GM20000 (cell line): Measurements from ENCODE around the gene FGF1.
"Not testable (repeated sequence)": the region's sequence is repeated elsewhere in the genome, so short reads cannot be mapped to it uniquely, and the experiment has no call there.

Experiments used
- DNase-seq: peaks from one replicate; pipeline ENCODE4 v3.0.0; 2012; ENCODE audit warnings: low spot score
- TF ChIP-seq, protein P1 (sequence below): IDR thresholded peaks from 2 replicates; pipeline ENCODE4 v1.5.1; 2012; ENCODE audit warnings: mild to moderate bottlenecking, control low read depth; ENCODE audit errors: extremely low read depth, missing control alignments

The FGF1 gene

DNA sequence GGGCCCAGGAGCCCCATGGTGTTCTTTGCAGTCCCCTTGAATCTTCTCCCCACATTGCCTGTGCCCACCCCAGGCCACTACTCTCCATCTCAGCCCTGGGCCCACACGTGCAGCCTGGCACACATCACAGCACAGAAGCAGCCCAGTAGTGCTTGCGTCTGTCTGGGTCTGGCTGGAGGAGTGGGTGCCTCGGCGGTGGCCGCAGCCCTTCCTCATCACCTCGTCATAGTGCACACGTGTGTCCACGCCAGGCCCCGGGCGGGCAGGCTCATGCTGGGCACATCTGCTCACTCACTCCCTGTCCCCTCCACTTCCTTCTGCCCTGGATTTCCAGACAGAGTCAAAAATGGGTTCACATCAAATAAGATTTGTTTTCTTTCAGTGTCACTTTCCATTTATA lies 33.3 kb downstream of the FGF1 start:
- TF ChIP-seq, protein P1, sequence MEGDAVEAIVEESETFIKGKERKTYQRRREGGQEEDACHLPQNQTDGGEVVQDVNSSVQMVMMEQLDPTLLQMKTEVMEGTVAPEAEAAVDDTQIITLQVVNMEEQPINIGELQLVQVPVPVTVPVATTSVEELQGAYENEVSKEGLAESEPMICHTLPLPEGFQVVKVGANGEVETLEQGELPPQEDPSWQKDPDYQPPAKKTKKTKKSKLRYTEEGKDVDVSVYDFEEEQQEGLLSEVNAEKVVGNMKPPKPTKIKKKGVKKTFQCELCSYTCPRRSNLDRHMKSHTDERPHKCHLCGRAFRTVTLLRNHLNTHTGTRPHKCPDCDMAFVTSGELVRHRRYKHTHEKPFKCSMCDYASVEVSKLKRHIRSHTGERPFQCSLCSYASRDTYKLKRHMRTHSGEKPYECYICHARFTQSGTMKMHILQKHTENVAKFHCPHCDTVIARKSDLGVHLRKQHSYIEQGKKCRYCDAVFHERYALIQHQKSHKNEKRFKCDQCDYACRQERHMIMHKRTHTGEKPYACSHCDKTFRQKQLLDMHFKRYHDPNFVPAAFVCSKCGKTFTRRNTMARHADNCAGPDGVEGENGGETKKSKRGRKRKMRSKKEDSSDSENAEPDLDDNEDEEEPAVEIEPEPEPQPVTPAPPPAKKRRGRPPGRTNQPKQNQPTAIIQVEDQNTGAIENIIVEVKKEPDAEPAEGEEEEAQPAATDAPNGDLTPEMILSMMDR: no peak
- DNase-seq: no peak

DNA sequence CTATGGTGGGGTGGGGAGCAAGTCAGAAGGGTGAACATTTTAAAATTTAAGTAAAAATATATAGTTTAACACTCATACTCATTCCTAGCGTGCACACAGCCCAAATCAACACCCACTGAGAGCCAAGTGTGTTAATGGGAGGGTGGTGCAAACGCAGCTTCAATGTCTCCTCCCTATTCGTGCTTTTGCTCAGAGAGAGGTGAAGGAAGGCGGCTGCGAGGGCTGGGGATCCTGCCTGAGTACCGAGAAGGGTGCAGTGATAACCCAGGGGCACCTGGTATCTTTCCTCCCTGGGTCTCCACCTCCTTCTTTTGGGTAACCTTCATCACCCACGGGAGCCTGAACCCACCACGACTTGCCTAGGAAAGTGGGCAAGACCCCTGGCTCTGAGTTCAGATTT lies 35.0 kb downstream of the FGF1 start:
- no peak for DNase-seq
- TF ChIP-seq, protein P1: no peak

DNA sequence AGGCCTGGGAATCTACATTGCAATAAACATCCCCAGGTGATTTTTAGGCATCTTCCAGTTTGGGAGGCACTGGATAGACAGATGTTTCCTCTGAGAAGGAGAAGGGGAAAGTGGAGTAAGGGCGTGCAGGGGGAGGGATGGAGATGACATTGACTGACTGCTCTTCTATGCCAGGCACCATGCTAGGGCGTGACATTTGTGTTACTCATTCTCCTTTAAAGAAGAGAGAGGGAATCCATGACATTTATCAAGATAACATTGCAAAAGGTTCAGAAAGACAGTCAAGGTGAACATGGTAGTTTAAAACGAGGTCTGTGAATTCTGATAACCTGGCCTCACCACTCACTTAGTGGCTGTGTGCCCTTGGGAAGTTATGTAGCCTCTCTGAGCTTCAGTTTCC lies 35.8 kb downstream of the FGF1 start:
- no peak for DNase-seq
- TF ChIP-seq, protein P1: no peak

DNA sequence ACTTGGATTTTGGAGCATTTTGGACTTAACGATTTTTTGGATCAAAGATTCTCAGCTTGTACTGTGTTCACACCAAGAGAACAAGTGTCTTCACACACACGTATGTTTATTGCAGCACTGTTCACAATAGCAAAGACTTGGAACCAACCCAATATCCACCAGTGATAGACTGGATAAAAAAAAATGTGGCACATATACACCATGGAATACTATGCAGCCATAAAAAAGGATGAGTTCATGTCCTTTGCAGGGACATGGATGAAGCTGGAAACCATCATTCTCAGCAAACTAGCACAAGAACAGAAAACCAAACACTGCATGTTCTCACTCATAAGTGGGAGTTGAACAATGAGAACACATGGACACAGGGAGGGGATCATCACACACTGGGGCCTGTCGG lies 37.8 kb downstream of the FGF1 start:
- DNase-seq: not testable (repeated sequence)

DNA sequence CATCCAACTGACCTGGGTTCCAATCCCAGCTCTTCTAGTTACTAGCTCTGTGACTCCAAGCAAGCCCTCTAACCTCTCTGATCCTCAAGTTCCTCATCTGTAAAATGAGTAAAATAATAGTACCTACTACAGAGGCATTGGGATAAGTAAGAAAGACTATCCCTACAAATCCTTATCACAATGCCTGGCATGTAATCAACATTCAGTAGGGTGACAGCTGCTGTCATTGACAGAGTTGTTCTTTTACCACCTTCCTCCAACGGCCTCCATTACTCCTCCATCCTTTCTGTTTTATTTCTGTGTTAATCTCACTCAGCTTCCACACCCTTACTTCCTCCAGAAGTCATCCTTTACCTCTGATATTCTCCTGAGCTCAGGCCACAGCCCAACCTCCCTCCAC lies 40.4 kb downstream of the FGF1 start:
- DNase-seq: no peak
- TF ChIP-seq, protein P1: no peak

DNA sequence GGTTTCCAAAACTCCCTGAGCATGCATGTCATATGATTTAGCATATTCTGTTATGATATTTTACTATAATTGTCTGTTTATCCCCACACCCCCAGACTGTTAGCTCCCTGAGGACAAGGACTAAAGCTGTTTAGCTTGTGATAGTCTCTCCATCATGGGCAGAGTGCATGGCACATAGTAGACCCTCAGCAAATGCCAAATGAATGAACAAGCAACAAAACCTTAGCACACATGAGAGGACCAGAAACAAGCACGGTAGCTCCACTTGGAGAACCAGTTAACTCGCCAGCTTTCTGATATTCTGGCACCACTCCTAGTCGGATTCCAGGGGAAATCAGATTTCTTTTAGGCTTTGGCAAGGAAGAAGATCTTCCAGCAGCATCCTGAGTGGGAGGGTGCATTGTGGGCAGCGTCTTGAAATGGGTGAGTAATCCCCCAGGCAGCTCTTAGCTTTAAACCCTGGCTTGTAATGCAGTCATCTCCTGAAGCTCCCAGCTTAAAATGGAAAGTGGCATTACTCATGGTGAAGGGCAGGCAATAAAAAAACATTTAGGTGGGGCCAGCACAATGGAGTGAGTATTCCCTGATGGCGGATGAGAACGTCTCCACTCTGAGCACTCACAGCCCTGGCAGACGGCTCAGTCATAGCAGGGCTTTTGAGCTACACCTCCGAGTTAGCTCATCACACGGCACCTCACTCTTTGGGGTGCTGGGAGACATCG lies 41.1 kb downstream of the FGF1 start:
- no peak for DNase-seq
- TF ChIP-seq, protein P1: no peak

DNA sequence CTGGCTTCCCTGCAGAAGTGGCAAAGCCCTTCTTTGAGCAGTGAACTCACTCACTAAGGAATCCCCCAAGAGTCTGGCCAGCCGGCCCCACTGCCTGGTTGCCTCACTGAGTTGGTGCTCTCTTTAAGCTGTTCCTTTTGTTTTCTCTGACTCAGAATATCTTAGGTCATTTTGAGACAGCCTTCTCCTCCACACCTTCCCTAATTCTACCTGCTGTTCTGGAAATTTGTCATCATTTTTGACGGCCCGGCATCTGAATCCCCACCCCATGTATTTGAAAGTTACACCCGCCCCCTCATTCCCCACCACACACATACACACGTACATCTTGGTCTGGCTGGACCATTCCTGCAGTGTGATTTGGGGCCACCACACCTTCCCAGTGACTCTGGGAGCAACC lies 41.8 kb downstream of the FGF1 start:
- no peak for DNase-seq
- TF ChIP-seq, protein P1: no peak

DNA sequence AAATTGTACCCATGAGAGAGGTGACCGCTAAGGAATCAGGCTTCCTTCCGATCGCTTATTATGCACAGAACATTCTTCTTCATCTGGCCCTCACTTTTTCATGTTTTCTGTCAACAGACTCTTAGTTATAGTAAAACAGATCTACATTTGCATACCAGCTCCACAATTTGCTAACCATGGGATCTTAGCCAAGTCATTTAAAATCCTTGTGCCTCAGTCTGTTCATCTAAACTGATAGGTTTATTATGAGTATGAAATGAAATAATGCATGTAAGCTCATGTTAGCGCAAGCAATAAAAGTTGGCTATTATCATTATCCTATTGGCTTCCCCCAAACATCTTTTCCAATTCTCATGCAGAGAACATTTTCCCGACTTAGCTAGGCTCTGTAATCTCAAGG lies 42.3 kb downstream of the FGF1 start:
- TF ChIP-seq, protein P1: no peak
- no peak for DNase-seq
